ENCODE measurements around the gene ETFDH.

DNA sequence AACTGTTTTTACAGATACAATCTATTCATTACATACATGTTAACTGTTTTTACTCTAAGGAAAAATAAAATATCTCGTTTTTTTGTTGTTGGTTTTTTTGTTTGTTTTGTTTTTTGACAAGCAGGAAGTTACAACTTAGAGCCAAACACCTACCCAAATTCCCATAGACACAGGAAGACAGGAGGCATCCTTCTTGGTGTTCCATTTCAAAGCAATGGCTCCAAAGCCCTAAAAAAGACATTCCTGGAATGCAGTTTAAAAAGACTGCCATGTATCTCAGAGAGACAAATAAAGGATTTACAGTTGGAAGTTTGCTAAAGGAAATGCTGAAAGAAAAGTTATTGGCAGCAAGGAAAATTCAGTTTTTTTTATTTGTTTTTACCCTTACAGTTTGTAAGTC is 16.7 kb downstream of the ETFDH start:
- TF ChIP-seq GATA2 (IDR thresholded peaks at IDR 0.05; ENCODE audit: low read depth, low read length): no peak
- no peak for TF ChIP-seq GATA3 (IDR thresholded peaks at IDR 0.05; ENCODE audit: low read depth, low read length)

Data from SH-SY5Y (cell line).